Endothelial cell of umbilical vein (primary cell): ENCODE measurements around the gene ATP8A1. TPM values are rescaled to one million over a fixed set of nuclear protein-coding genes. Genes with fewer than 3 reads are reported as not detected.

Source experiments
- BruUV-seq: library from RNA; stranded (reverse); fragments of 400-500 nt; replicated peaks from 2 replicates; lab custom pipeline; 2021; lab: Mats Ljungman, UMichigan
- CTCF ChIA-PET: fragments of 300-600, 350-600 bp; sonication (Branson Sonifier 250); formaldehyde crosslinking; loops from one replicate; lab custom pipeline; 2021; ENCODE audit warnings: antibody characterized with exemption, inconsistent platforms; lab: Charles Lee
- POLR2A ChIA-PET: fragments of 300-600, 350-600 bp; sonication (Branson Sonifier 250); formaldehyde crosslinking; loops from one replicate; lab custom pipeline; 2021; ENCODE audit warnings: antibody characterized with exemption, inconsistent platforms; lab: Charles Lee
- DNase-seq: peaks from one replicate; pipeline ENCODE4 v3.0.0-alpha.2; 2011; ENCODE audit warnings: low read depth, low spot score
- FAIRE-seq: peaks from 2 replicates; lab custom pipeline; 2011; peaks lifted over from hg19 to GRCh38; lab: Jason Lieb, UNC
- H2AFZ ChIP-seq: 2 replicates; pipeline ENCODE4 v1.6.0; 2012; ENCODE audit warnings: low read depth, low read length, control low read depth, inconsistent platforms
- H3K27ac ChIP-seq: 2 replicates; pipeline ENCODE4 v1.5.1; 2011; ENCODE audit warnings: low read depth, mild to moderate bottlenecking, control low read depth, low read length, moderate library complexity; ENCODE audit not compliant: insufficient read depth
- H3K27me3 ChIP-seq, 2 experiments: 2 replicates each; pipeline versions ENCODE4 v1.6.0 to v1.6.1; 2011; ENCODE audit warnings: low read length in 2 of 2, mixed read lengths in 1 of 2; ENCODE audit not compliant: control insufficient read depth in 2 of 2, insufficient read depth in 2 of 2
- H3K36me3 ChIP-seq, 2 experiments: 2 replicates in 1 of 2; 3 replicates in 1 of 2; pipeline ENCODE4 v1.5.1; 2011; ENCODE audit warnings: low read length in 2 of 2, mild to moderate bottlenecking in 1 of 2, moderate library complexity in 1 of 2; ENCODE audit not compliant: control insufficient read depth in 2 of 2, insufficient read depth in 2 of 2; ENCODE audit errors: extremely low read depth in 1 of 2
- H3K4me1 ChIP-seq: 3 replicates; pipeline ENCODE4 v1.5.1; 2011; ENCODE audit warnings: mild to moderate bottlenecking, low read length; ENCODE audit not compliant: control insufficient read depth, insufficient read depth; ENCODE audit errors: extremely low read depth
- H3K4me2 ChIP-seq: 2 replicates; pipeline ENCODE4 v1.6.1; 2011; ENCODE audit warnings: low read length, control low read depth, mixed read lengths; ENCODE audit not compliant: insufficient read depth
- H3K4me3 ChIP-seq, 3 experiments: fragments of 200-600 bp in 1 of 3; sonication (generic), shearing (Covaris generic) in 1 of 3; replicated peaks in 1 of 3; 2 replicates each; pipeline ENCODE4 v1.5.1; 2011 to 2016; ENCODE audit warnings: control low read depth in 3 of 3, low read length in 3 of 3, mild to moderate bottlenecking in 2 of 3, inconsistent platforms in 1 of 3, low read depth in 1 of 3, moderate library complexity in 1 of 3; ENCODE audit not compliant: insufficient read depth in 1 of 3
- H3K79me2 ChIP-seq: 2 replicates; pipeline ENCODE4 v1.6.0; 2012; ENCODE audit warnings: low read length, inconsistent platforms; ENCODE audit not compliant: control insufficient read depth, insufficient read depth
- H3K9ac ChIP-seq: replicated peaks from 2 replicates; pipeline ENCODE3; 2011; ENCODE audit warnings: low read length, control low read depth; ENCODE audit not compliant: insufficient read depth; ENCODE audit errors: extremely low read depth
- H3K9me1 ChIP-seq: replicated peaks from 3 replicates; pipeline ENCODE4 v1.6.0; 2011; ENCODE audit warnings: mild to moderate bottlenecking, low read length; ENCODE audit not compliant: control insufficient read depth, insufficient read depth; ENCODE audit errors: extremely low read depth
- H3K9me3 ChIP-seq: replicated peaks from 2 replicates; pipeline ENCODE4 v1.5.1; 2012; ENCODE audit warnings: low read length, inconsistent platforms; ENCODE audit not compliant: control insufficient read depth, insufficient read depth
- H4K20me1 ChIP-seq: replicated peaks from 2 replicates; pipeline ENCODE3; 2011; ENCODE audit warnings: mild to moderate bottlenecking, low read length; ENCODE audit not compliant: control insufficient read depth, insufficient read depth; ENCODE audit errors: extremely low read depth
- EZH2 ChIP-seq: IDR thresholded peaks from 2 replicates; pipeline ENCODE4 v1.6.1; 2012; ENCODE audit warnings: borderline replicate concordance, low read depth, mild to moderate bottlenecking, moderate library complexity, low read length, inconsistent platforms; ENCODE audit not compliant: severe bottlenecking
- FOS ChIP-seq: IDR thresholded peaks from 2 replicates; pipeline ENCODE4 v1.6.1; 2011; ENCODE audit warnings: mild to moderate bottlenecking, low read length, moderate library complexity, borderline replicate concordance; ENCODE audit not compliant: insufficient read depth
- GATA2 ChIP-seq: IDR thresholded peaks from 2 replicates; pipeline ENCODE4 v1.7.0; 2011; ENCODE audit warnings: low read depth, mild to moderate bottlenecking, moderate library complexity, mixed read lengths, low read length; ENCODE audit not compliant: insufficient read length, insufficient read depth
- POLR2A ChIP-seq: IDR thresholded peaks from 2 replicates; pipeline ENCODE4 v1.6.1; 2012; ENCODE audit warnings: low read depth, mild to moderate bottlenecking, control low read depth, low read length
- POLR2AphosphoS5 ChIP-seq: IDR thresholded peaks from 2 replicates; pipeline ENCODE4 v1.6.1; 2012; ENCODE audit warnings: low read depth, mild to moderate bottlenecking, control low read depth, low read length, moderate library complexity; ENCODE audit not compliant: insufficient read depth
- dilution Hi-C: fragments of 300-500 bp; cut with MboI; formaldehyde crosslinking; loops from one replicate; pipeline ENCODE4 v1.15.0; 2019; ENCODE audit warnings: low sequenced_read_pairs; ENCODE audit not compliant: extremely low pct_ligation_motif_present
- intact Hi-C: fragments of 100-400 bp; cut with micrococcal nuclease; formaldehyde crosslinking; loops from one replicate; pipeline ENCODE4 v1.10.0; 2022
- polyA plus RNA-seq, 4 experiments: library from polyadenylated mRNA; depleted of rRNA in 3 of 4; stranded (reverse) in 3 of 4; unstranded in 1 of 4; fragments of >200 nt; gene quantifications; 2 replicates each; pipeline versions ENCODE4 v1.2.1 to v1.2.3, GENCODE V29; 2011 to 2012; ENCODE audit warnings: missing spikeins in 1 of 4
- total RNA-seq: library from RNA; stranded (reverse); gene quantifications from 2 replicates; pipeline ENCODE4 v1.2.3, GENCODE V29; 2021
- TF ChIP-seq, protein P1 (sequence below), 2 donors: IDR thresholded peaks; 1 replicate in 1 of 2; 2 replicates in 1 of 2; pipeline ENCODE4 v1.5.1; 2011; ENCODE audit warnings: low read length in 2 of 2, mild to moderate bottlenecking in 2 of 2, moderate library complexity in 2 of 2, control low read depth in 1 of 2, inconsistent platforms in 1 of 2, low read depth in 1 of 2; ENCODE audit not compliant: insufficient read depth in 1 of 2; ENCODE audit errors: extremely low read depth in 1 of 2
- TF ChIP-seq, protein P2 (sequence below): IDR thresholded peaks from 2 replicates; pipeline ENCODE4 v1.6.1; 2011; ENCODE audit not compliant: insufficient read depth, insufficient read length

ATP8A1 gene
- total and polyA plus RNA-seq, 2 donors (not counting 3 experiments of a cell fraction or from before 2014, with no cell fraction given) = 0.97 to 11.5 TPM

DNA sequence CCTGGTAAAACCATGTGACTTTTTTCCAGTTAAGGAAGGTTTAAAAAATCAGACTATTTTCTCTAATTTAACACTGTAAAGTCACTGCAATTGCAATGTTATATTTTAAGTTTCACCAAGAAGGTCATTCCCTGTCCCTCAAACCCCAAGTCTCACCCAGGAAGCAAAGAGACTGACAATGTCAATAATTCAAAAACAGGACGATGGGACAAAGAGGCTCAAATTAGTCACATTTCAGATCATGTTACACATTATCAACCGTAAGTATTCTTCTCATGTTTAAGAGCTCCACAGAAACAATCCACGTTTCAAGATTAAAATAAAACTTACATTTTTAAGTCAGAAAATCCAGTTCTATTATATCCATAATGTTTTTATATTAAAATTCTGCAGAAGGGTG, 246.5 kb downstream of the ATP8A1 start:
- TF ChIP-seq, protein P1, sequence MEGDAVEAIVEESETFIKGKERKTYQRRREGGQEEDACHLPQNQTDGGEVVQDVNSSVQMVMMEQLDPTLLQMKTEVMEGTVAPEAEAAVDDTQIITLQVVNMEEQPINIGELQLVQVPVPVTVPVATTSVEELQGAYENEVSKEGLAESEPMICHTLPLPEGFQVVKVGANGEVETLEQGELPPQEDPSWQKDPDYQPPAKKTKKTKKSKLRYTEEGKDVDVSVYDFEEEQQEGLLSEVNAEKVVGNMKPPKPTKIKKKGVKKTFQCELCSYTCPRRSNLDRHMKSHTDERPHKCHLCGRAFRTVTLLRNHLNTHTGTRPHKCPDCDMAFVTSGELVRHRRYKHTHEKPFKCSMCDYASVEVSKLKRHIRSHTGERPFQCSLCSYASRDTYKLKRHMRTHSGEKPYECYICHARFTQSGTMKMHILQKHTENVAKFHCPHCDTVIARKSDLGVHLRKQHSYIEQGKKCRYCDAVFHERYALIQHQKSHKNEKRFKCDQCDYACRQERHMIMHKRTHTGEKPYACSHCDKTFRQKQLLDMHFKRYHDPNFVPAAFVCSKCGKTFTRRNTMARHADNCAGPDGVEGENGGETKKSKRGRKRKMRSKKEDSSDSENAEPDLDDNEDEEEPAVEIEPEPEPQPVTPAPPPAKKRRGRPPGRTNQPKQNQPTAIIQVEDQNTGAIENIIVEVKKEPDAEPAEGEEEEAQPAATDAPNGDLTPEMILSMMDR (IDR thresholded peaks at IDR 0.05; ENCODE audit: extremely low read depth in 1 of 2, insufficient read depth in 1 of 2, low read depth in 1 of 2, low read length in 2 of 2) = no peak
- TF ChIP-seq POLR2AphosphoS5 = no peak
- TF ChIP-seq, protein P2, sequence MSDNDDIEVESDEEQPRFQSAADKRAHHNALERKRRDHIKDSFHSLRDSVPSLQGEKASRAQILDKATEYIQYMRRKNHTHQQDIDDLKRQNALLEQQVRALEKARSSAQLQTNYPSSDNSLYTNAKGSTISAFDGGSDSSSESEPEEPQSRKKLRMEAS = no peak
- TF ChIP-seq FOS = no peak
- no peak for TF ChIP-seq GATA2
- TF ChIP-seq EZH2 = no peak
- TF ChIP-seq POLR2A = no peak
- Histone ChIP-seq H3K27ac (no peak overlapping the region), H3K9me3 (no peaks in the 10 kb centered on the region), H4K20me1 (no peaks in the 10 kb centered on the region), H3K4me1 (peaks cover 30% of the 10 kb centered on the region), H3K36me3 (no peaks in the 10 kb centered on the region), H3K9ac (no peak overlapping the region), H3K4me2 (no peak overlapping the region), H3K9me1 (no peaks in the 10 kb centered on the region), H3K4me3 (no peak overlapping the region), H3K27me3 (no peaks in the 10 kb centered on the region), H3K79me2 (no peaks in the 10 kb centered on the region), H2AFZ (peak overlapping the region; percentile 15)
- CTCF ChIA-PET = no interaction called here
- no peak for DNase-seq
- FAIRE-seq = no peak
- POLR2A ChIA-PET = no interaction called here
- dilution Hi-C loops (no loop called here), intact Hi-C loops (no loop called here)
- no TSS peak for BruUV-seq
